HG03469 (cell line): ENCODE data around the gene FLVCR2.

Experiments used
- ATAC-seq: cut with Tn5 transposase; IDR thresholded peaks from one replicate; pipeline ENCODE4 v1.9.1; 2021; ENCODE audit warnings: mild to moderate bottlenecking, moderate library complexity, moderate number of reproducible peaks; ENCODE audit not compliant: unreplicated experiment

Gene FLVCR2

DNA sequence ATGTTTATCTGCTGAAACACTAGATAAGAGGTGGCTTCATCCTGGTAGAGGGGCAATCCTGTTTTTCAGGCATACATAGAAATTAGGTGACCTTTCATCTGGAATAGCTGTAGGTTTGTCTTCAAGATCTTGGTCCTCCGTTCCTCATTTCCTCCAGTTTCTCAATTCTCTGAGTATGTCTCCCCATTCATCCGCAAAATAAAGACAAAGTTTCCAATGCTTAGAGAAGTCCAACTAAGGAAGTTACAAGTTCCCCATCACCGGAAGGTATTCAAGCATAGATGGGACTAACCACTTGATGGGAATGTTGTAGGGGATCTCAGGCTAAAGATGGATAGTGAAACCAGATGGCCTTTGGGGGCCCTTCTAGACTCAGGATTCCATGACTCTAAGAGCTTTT, 48.0 kb downstream of the FLVCR2 start:
- ATAC-seq = no peak

DNA sequence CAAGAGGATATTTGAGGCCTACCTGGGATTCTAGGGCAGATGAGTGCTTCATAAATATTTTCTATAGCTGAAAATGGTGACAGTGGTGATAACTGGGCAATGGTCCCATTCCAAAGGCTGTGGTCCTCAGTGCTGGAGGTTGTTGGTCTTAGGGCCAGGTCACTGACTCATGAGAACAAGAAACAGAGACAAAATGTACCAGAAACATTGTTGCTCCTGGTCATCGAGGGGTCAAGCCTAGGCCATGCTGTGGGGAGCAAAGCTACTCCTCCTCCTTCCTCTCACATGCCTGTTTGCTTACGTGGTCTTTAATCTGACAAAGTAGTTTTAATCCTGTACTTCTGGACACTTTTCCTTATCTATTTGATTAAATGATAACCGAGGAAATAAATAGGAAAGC, 48.4 kb downstream of the FLVCR2 start:
- ATAC-seq = no peak

DNA sequence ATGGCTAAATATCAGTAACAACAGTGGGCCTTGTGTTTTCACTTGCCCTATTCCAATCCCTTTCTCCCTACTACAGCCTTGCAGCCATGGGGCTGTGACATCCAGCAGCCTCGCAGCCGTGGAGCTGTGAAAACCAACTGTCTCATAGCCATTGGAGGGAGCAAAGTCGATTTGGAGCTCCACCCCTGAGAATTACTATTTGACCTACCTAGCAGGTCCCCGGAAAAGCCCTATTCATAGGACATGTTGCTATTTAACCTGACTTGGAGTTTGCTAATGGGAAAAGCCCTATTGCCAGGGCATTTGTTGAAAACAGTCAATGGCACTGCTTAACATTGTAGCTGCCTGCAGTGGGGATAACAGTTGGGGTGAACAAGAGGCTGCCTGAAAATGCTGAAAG, 49.0 kb downstream of the FLVCR2 start:
- ATAC-seq = no peak

DNA sequence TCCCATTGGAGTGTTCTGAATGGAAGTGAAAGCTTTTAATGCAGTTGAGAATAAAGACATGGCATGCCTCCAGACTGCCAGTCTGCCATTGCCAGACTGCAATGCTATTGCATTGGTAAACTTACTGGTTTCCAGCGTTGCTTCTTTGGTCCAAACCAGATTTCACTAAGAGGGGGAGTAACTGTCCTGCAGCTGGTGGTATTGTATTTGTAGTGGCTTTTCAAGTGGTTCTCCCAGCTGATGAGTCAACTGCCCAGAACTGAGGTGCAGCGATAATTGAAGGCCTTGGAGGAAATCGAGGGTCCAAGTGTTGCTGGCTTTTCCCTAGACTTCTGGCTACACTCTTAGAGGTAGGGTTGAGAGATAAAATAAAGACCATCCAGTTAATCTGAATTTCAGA, 50.4 kb downstream of the FLVCR2 start:
- no peak for ATAC-seq

DNA sequence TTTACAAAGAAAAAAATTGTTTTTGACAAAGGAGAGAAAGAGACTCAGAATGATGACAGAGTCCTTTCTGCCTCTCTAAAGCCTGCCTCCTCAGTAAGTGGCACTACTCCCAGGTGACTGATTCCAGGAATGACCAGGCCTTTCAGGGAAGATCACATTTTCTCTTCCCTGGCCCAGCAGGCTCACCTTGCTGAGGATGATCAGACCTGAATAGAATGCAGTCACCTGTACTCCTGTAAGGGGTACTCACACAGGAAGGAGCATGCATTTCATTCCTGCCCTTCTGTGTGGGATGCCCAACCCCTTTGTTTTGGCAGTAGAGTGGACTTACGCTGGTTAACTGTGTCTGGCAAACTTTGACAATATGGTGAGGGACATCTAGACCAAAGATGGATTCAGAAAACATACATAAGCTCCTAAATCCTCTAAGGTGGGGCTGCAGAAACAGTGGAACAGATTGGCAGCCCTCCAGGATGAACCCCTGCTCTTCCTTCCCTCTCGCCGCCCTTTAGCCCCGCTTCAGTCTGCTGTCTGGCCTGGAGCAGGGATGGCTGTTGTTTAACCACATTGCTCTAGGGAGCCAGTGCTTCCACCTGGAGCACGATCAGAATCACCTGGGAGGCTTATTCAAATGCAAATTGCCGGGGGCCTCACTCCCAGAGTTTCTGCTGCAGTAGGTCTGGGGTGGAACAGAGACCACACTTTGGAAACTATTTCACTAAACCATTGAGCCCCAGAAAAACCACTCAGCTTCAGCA, 52.5 kb downstream of the FLVCR2 start:
- no peak for ATAC-seq

DNA sequence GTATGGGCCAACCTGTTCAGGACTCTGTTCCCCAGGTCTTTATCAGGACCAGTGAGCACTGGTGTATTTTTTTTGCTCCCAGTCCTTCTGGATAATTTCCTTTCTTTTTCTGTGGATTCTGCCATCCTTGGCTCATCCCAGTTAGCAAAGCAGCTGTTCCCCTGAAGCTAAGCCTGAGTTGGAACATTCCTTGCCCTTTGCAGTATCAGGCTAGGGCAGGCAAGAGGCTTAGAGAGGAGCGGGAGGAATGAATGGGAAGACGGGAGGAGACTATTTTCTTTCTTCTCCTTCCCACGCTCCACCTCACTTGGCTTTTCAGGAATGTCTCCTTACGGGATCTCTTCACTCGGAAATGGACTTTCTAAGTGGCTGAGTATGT, 53.0 kb downstream of the FLVCR2 start:
- no peak for ATAC-seq

DNA sequence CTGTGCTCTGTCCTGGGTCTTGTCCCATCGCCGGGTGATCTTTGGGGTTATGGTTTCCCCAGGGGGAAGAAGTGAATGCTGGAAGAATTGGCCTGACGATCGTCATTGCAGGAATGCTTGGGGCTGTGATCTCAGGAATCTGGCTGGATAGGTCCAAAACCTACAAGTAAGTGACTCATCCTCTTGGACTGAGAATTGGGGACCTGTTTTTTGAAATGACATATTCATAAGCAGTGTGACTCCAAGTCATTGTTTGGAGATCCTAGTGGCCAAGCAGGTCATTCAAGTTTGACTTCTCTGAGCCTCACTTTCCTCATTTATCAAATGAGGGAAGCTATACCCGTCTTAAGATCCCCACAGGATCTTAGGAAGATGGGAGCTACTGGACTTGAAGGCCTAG, 56.4 kb downstream of the FLVCR2 start:
- ATAC-seq = no peak

DNA sequence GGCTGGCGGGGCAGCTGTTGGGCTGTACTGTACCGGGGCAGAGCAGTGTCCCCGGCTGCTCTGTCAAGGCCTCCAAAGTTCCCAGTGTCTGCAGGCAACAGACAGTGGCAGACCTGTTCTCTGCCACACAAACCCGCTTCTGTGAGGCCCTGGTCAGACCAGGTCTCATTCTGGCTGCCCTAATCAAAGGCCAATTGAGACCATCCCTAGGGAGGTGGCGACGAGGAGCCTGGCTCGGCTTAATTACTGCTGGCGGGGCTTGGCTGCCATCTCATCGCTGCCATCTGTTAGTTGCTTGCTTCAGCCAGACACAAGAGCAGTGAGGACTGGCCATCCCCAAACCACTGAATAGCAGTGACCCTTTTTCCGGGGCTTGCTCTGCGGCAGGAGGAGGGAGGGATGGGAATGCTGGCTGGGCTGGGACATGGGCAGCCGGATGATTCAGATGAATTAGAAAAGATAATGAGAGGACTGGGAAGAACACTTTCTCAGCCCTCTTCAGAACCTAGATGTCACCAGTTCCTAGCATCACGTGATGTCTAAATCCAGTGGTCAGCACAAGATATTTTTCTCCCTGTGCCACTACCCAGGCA, 57.8 kb downstream of the FLVCR2 start:
- ATAC-seq = no peak

DNA sequence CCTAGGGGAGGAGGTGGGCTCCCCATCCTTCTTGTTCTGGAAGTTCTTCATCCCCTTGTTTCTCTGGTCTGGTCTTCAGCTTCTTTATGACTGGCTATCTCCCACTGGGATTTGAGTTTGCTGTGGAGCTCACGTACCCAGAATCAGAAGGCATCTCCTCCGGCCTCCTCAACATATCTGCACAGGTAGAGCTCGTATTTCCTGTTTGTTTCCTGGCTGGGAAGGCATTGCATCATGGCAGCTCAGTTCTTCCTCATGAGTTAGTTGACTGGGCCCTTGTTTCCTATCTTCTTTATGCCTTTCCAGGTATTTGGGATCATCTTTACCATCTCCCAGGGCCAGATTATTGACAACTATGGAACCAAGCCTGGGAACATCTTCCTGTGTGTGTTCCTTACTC, 62.5 kb downstream of the FLVCR2 start:
- ATAC-seq = no peak

DNA sequence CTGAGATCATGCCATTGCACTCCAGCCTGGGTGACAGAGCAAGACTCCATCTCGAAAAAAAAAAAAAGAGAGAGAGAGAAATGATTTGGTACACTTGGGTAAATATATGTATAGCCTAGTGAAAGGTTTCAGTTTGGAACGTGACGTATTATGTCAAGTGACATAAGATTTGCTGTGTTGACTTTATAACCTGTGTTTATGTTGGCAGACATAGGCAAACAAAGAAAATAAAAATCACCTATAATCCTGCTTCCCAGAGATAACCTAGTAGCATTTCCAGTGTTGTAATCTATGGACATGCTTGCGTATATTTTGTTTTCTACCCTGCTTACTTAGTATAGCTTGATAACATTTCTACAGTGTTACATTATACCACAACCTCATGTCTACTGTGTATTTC, 65.6 kb downstream of the FLVCR2 start:
- no peak for ATAC-seq

DNA sequence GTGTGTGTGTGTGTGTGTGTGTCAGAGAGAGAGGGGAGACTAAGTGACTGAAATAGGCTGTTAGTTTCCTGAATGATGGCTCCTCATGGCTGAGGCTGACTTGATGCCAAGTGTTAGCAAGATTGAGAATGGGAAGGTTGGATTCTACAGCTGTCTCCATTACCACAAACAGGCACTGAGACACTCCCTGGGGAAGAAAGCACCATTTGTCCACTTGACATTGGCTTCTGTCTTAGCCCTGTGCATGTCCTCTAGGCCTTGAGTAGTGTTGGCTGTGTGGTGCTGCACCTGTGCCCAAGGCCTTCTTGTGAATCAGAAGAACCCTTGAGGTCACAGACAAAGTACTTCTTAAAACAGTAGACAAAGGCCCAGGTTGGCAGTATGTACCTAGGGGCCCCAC, 66.6 kb downstream of the FLVCR2 start:
- ATAC-seq = no peak

DNA sequence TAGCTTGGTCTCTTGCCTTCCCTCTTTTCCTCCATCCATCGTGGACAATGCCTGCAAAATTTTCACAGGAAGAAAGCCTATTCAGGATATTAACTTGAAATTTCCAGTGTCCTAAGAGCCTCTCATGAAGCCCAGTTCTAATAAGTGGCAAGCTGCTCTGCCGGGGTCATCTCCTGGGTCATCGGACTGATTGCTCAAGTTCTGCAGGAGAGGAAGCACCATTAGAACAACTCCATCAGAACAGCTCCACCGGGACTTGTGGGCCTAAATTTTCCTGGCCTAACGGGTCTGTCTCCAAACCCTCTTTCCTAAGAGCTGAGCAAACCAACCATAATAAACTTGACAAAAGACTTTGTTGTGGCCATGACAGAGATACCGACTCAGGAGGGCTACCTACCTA, 68.3 kb downstream of the FLVCR2 start:
- no peak for ATAC-seq

DNA sequence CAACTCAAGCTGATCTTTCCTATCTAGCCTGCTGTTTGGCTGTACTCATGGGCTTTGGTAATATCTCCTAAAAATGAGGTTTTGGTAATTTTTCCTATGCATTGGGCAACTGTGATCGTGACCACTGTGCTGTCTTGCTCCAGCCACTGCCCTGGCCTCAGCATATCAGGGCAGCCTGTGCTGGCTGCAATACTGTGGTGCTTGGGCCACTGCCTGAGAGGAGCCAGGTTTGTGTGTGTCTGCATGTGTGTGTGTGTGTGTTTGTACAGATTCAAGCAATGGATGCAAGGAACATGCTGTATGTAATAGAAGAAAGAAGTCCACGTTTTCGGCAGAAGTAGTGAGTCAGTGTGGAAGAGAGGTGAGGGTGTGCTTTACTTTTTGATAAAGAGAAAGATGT, 69.2 kb downstream of the FLVCR2 start:
- ATAC-seq = no peak

DNA sequence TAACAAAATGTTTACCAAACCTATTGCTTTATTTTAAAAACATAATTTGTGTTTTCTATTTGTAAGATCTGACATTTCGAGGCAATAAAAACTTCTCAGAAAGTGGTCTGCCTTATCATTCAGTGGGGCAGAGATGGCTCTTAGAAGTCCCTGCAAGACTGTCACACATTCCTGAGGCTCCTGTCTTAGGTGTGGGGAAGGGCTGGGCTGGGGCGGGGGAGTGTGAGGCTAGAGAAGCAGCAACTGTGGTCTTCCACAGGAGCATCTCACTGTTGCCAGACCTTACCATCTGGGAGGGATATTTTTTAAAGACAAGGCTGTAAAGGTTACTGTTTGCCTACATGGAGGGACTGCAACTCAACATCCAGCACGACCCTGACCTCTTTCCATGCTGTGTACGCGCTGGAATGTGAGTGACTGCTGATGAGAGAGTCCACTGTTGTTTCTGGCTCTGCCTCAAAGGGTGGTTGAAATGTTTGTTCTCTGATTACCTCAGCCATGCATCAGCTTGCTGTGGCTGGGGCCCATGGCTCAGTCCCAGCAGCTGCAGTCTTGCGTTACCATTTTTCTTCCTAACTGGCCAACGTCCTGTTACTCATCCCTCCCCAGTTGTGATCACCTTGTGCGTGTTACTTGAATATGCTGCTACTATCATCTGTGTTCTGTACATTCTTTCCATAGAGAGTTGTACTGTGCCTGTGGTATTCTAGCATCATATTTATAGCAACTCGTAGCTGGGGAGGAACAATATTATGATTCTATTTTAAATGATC, 69.8 kb downstream of the FLVCR2 start:
- no peak for ATAC-seq

DNA sequence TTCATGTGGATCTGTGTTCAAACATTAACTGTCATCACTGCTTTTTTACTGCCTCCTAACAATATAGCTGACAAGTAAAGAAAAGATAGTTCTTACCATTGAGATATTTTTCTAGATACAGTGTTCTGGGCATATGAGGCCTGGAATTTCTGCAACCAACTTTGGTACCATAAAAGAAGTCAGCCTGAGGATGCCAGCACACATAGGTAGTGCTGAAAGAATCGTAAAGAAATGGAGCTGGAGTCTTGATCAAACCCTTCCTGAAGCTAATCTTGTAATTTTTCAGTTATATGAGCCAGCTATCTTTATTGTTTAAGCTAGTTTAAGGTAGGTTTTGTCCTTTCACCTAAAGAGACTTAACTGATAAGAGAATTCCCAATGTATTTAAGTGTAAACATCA, 70.9 kb downstream of the FLVCR2 start:
- no peak for ATAC-seq

DNA sequence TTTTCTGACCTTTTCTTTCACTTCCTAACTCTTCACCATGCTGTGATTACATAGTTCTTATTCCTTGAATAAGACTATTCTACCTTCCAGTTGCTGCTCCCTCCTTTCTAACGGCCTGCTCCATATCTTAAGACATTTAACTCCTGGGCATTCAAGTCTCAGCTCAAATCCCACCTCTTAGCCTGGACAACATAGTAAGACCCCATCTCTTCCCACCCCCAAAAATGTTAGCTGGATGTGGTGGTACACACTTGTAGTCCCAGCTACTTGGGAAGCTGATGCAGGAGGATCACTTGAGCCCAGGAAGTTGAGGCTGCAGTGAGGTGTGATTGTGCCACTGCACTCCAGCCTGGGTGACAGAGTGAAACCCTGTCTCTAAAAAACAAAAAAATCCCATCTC, 71.4 kb downstream of the FLVCR2 start:
- no peak for ATAC-seq

DNA sequence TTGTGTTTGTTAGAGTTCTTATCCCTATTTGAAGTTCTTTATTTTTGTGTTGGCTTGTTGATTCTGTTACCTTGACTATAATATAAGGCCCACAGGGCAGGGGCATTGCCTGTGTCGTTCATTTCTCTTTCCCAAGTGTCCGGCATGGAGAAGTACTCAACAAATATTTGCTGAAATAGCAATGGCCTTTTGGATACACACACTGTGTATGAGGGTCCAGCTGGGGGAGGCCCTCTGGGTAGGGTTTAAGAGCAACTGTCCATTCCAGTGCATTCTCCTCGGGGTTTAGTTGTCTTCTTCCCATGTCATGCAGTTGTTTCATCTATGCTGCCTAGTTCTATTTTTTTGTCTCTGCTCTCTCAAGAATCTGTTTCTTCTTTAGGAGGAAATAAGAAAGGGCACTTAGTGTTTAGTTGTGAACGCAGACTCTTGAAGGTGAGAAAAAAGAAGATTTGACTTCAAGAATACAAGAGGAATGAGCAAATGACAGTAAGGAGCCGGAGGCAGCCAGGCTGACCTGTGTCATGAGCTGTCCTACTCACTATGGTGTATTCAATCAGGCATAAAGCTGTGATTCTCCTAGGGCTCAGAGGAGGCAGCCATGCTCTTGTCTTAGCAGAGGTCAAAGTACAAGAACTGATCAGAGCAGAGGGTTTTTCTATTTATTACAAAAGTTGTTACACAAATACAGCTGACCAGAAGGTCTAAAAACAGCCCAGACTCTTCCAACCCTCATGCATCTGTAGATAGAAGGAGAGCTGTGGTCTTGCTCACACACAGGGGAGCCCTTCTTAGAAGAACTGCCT, 72.0 kb downstream of the FLVCR2 start:
- no peak for ATAC-seq

DNA sequence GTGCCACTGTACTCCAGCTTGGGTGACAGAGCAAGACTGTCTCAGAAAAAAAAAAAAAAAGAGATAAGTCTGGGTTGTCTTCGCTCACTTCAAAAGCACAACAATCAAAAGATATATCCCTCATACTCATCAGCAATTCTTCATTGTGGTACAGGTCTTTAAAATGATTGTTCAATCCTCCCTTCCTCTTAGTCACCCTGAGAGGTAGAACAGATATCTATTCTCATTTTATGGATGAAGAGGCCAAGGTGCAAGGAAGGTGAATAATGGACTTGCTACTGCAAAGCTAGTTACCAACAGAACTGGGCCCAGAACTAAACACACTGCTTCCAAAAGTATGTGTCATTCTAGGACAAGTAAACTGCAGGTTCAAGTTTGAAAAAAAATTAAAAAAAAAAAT, 75.1 kb downstream of the FLVCR2 start:
- no peak for ATAC-seq

DNA sequence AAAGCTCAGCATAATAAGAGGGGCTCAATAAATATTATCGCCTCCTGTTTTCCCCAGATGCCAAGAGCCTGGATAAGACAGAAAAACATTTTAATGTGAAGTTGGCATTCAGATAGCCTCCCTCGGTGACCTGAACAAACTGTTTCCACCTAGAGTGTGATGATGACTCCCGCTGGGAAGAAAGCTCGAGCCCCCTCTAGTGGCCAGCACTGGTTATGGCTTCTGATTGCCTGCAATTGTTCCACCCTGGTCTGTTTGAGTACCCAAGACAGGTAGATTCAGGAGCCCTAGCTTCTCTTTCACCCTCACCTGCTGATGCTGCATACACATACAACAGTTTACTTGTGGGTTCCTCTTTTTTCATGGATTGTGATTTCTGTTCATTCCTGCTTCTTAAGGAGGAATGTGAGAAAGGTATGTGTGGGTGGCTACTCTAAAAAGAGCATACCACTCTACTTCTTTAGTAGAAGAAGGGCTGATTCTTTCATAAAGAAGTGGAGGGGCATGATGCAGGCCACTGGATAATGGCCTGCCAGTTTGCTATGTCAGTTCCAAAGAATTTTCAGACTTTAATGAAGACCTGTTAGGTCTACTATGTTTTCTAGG, 75.8 kb downstream of the FLVCR2 start:
- peak; percentile 48 for ATAC-seq

DNA sequence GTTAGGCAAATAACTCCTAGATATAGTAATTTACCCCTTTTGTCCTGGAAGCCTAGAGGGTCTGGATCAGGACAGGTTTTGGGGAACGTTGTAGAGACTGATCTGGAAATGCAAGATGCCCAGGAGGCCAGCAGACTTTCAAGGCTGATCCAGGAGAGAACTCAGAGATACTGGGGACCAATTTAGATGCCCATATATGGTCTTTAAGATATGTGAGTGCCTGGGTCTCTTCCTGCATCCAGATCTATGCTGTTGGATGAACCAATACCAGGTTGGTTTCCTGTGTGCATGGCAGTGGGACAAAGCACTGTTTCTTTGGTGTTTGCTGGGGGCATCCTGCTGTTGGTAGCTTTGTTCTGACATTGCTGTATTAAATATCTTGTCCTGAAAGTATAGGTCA, 76.8 kb downstream of the FLVCR2 start:
- ATAC-seq = no peak

DNA sequence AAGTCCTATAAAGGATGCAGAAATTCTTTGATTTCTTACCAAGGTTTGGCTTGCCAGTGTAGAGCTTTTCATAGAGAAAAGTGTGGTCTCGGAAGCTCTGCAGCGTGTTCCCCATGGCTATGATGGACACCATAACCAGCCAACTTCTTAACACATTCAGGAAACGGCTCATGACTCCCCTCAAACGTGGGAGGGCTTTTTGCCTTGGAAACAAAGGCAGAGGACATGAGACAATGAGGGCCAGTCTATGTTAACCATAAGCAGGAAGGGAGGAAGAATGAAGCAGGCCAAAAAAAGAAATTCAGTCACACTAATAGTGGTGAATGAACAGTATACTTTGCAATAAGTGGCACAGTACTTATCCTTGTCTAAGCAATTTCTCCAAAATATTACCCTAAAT, 78.9 kb downstream of the FLVCR2 start:
- no peak for ATAC-seq
